GM23338 (cell line): ENCODE measurements around the gene STOM. TPM values are rescaled to one million over a fixed set of nuclear protein-coding genes. Genes with fewer than 3 reads are reported as not detected.

ENCODE experiments used
- ATAC-seq: fragments of 200-7000 bp; cut with Tn5 transposase; 3 replicates; pipeline ENCODE4 v1.9.1; 2020
- DNase-seq: peaks from one replicate; pipeline ENCODE4 v3.0.0-alpha.2; 2015; ENCODE audit warnings: low spot score
- H2AFZ ChIP-seq: fragments of 200-600 bp; sonication (generic); 2 replicates; pipeline ENCODE4 v1.8.0; 2016; ENCODE audit warnings: antibody characterized with exemption, mild to moderate bottlenecking, moderate library complexity
- H3F3A ChIP-seq: fragments of 200-600 bp; sonication (generic); replicated peaks from 2 replicates; pipeline ENCODE4 v1.8.0; 2017; ENCODE audit warnings: antibody characterized with exemption, mixed run types, low read depth
- H3K27ac ChIP-seq: fragments of 200-600 bp; sonication (generic); 2 replicates; pipeline ENCODE4 v1.6.1; 2016; ENCODE audit warnings: low read depth
- H3K27me3 ChIP-seq: fragments of 200-600 bp; sonication (generic); 2 replicates; pipeline ENCODE4 v1.8.0; 2016; ENCODE audit warnings: mild to moderate bottlenecking, mixed run types, moderate library complexity; ENCODE audit not compliant: insufficient read depth
- H3K36me3 ChIP-seq: fragments of 200-600 bp; sonication (generic); 2 replicates; pipeline ENCODE4 v1.8.0; 2016; ENCODE audit warnings: mild to moderate bottlenecking; ENCODE audit not compliant: insufficient read depth
- H3K4me1 ChIP-seq: fragments of 200-600 bp; sonication (generic); 2 replicates; pipeline ENCODE4 v1.8.0; 2016; ENCODE audit warnings: mild to moderate bottlenecking, moderate library complexity; ENCODE audit not compliant: insufficient read depth
- H3K4me2 ChIP-seq: fragments of 200-600 bp; sonication (generic); 2 replicates; pipeline ENCODE4 v1.7.1; 2017; ENCODE audit warnings: mixed run types
- H3K4me3 ChIP-seq: fragments of 200-600 bp; sonication (generic); 2 replicates; pipeline ENCODE4 v1.6.1; 2016; ENCODE audit warnings: mixed run types
- H3K79me2 ChIP-seq: fragments of 200-600 bp; sonication (generic); replicated peaks from 2 replicates; pipeline ENCODE4 v1.8.0; 2017; ENCODE audit warnings: mild to moderate bottlenecking; ENCODE audit not compliant: insufficient read depth
- H3K9me2 ChIP-seq: fragments of 200-600 bp; sonication (generic); 2 replicates; pipeline ENCODE4 v1.8.0; 2017; ENCODE audit not compliant: insufficient read depth
- H4K20me1 ChIP-seq: fragments of 200-600 bp; sonication (generic); replicated peaks from 2 replicates; pipeline ENCODE4 v1.8.0; 2017; ENCODE audit warnings: mild to moderate bottlenecking; ENCODE audit not compliant: insufficient read depth
- H3K27ac Mint-ChIP-seq: 2 replicates; pipeline ENCODE4 v1.8.0; 2020; ENCODE audit warnings: inconsistent platforms, mild to moderate bottlenecking, moderate library complexity, mixed read lengths
- H3K27me3 Mint-ChIP-seq: 3 replicates; pipeline ENCODE4 v1.8.0; 2022; ENCODE audit warnings: low read depth, mild to moderate bottlenecking, moderate library complexity, mixed read lengths, inconsistent platforms; ENCODE audit not compliant: insufficient read depth, poor library complexity
- H3K36me3 Mint-ChIP-seq: 3 replicates; pipeline ENCODE4 v1.8.0; 2021; ENCODE audit warnings: low read depth, mild to moderate bottlenecking, inconsistent platforms, moderate library complexity, mixed read lengths
- H3K4me1 Mint-ChIP-seq: 3 replicates; pipeline ENCODE4 v1.8.0; 2020; ENCODE audit warnings: mild to moderate bottlenecking, inconsistent platforms, mixed read lengths
- H3K4me3 Mint-ChIP-seq: 3 replicates; pipeline ENCODE4 v1.8.0; 2021; ENCODE audit warnings: moderate library complexity, mild to moderate bottlenecking, inconsistent platforms, mixed read lengths
- H3K9me3 Mint-ChIP-seq: 3 replicates; pipeline ENCODE4 v1.8.0; 2020; ENCODE audit warnings: moderate library complexity, mild to moderate bottlenecking, inconsistent platforms, mixed read lengths
- CREB1 ChIP-seq: fragments of 250-450 bp; sonication (Bioruptor Pico); IDR thresholded peaks from 2 replicates; pipeline ENCODE4 v1.5.0; 2020; ENCODE audit warnings: low read depth, mild to moderate bottlenecking, moderate library complexity
- EZH2 ChIP-seq: fragments of 200-600 bp; sonication (generic); IDR thresholded peaks from one replicate; pipeline ENCODE4 v1.8.0; 2017; ENCODE audit warnings: antibody characterized with exemption, mild to moderate bottlenecking, low read depth; ENCODE audit not compliant: unreplicated experiment
- POLR2AphosphoS5 ChIP-seq: IDR thresholded peaks from 2 replicates; pipeline ENCODE4 v1.6.1; 2016; ENCODE audit warnings: antibody characterized with exemption, low read depth
- REST ChIP-seq: IDR thresholded peaks from one replicate; pipeline ENCODE4 v1.6.1; 2018; ENCODE audit warnings: antibody characterized with exemption; ENCODE audit not compliant: unreplicated experiment
- STAT1 ChIP-seq: IDR thresholded peaks from one replicate; pipeline ENCODE4 v1.6.1; 2016; ENCODE audit warnings: antibody characterized with exemption; ENCODE audit not compliant: unreplicated experiment
- ZNF114 ChIP-seq: fragments of 250-450 bp; sonication (Bioruptor Pico); IDR thresholded peaks from 2 replicates; pipeline ENCODE4 v1.5.0; 2020; ENCODE audit warnings: mild to moderate bottlenecking, moderate library complexity
- ZNF331 ChIP-seq: fragments of 250-450 bp; sonication (Bioruptor Pico); IDR thresholded peaks from 2 replicates; pipeline ENCODE4 v1.5.0; 2020; ENCODE audit warnings: low read depth, mild to moderate bottlenecking, moderate library complexity
- polyA plus RNA-seq: library from polyadenylated mRNA; unstranded; fragments of >200 nt; fragmentation: Nextera tagmentation; extraction: Ambion mirVana; gene quantifications from 2 replicates; pipeline ENCODE4 v1.2.1, GENCODE V29; 2016
- total RNA-seq: library from RNA; depleted of rRNA; stranded (reverse); fragments of >200 nt; shearing (Covaris generic); gene quantifications from 2 replicates; pipeline ENCODE4 v1.2.3, GENCODE V29; 2014
- TF ChIP-seq, protein P1 (sequence below): fragments of 250-450 bp; sonication (Bioruptor Pico); IDR thresholded peaks from 2 replicates; pipeline ENCODE4 v1.5.0; 2020; ENCODE audit warnings: mild to moderate bottlenecking, moderate library complexity

Gene STOM
- total and polyA plus RNA-seq, 2 experiments from 2014 or later, result 29.4 to 51.1 TPM

GRCh38 chr9:121399126-121399882 lies 29.3 kb upstream of the STOM start (continued):
- TF ChIP-seq REST, result no peak
- TF ChIP-seq POLR2AphosphoS5, result no peak
- no peak for TF ChIP-seq ZNF114
- TF ChIP-seq, protein P1, sequence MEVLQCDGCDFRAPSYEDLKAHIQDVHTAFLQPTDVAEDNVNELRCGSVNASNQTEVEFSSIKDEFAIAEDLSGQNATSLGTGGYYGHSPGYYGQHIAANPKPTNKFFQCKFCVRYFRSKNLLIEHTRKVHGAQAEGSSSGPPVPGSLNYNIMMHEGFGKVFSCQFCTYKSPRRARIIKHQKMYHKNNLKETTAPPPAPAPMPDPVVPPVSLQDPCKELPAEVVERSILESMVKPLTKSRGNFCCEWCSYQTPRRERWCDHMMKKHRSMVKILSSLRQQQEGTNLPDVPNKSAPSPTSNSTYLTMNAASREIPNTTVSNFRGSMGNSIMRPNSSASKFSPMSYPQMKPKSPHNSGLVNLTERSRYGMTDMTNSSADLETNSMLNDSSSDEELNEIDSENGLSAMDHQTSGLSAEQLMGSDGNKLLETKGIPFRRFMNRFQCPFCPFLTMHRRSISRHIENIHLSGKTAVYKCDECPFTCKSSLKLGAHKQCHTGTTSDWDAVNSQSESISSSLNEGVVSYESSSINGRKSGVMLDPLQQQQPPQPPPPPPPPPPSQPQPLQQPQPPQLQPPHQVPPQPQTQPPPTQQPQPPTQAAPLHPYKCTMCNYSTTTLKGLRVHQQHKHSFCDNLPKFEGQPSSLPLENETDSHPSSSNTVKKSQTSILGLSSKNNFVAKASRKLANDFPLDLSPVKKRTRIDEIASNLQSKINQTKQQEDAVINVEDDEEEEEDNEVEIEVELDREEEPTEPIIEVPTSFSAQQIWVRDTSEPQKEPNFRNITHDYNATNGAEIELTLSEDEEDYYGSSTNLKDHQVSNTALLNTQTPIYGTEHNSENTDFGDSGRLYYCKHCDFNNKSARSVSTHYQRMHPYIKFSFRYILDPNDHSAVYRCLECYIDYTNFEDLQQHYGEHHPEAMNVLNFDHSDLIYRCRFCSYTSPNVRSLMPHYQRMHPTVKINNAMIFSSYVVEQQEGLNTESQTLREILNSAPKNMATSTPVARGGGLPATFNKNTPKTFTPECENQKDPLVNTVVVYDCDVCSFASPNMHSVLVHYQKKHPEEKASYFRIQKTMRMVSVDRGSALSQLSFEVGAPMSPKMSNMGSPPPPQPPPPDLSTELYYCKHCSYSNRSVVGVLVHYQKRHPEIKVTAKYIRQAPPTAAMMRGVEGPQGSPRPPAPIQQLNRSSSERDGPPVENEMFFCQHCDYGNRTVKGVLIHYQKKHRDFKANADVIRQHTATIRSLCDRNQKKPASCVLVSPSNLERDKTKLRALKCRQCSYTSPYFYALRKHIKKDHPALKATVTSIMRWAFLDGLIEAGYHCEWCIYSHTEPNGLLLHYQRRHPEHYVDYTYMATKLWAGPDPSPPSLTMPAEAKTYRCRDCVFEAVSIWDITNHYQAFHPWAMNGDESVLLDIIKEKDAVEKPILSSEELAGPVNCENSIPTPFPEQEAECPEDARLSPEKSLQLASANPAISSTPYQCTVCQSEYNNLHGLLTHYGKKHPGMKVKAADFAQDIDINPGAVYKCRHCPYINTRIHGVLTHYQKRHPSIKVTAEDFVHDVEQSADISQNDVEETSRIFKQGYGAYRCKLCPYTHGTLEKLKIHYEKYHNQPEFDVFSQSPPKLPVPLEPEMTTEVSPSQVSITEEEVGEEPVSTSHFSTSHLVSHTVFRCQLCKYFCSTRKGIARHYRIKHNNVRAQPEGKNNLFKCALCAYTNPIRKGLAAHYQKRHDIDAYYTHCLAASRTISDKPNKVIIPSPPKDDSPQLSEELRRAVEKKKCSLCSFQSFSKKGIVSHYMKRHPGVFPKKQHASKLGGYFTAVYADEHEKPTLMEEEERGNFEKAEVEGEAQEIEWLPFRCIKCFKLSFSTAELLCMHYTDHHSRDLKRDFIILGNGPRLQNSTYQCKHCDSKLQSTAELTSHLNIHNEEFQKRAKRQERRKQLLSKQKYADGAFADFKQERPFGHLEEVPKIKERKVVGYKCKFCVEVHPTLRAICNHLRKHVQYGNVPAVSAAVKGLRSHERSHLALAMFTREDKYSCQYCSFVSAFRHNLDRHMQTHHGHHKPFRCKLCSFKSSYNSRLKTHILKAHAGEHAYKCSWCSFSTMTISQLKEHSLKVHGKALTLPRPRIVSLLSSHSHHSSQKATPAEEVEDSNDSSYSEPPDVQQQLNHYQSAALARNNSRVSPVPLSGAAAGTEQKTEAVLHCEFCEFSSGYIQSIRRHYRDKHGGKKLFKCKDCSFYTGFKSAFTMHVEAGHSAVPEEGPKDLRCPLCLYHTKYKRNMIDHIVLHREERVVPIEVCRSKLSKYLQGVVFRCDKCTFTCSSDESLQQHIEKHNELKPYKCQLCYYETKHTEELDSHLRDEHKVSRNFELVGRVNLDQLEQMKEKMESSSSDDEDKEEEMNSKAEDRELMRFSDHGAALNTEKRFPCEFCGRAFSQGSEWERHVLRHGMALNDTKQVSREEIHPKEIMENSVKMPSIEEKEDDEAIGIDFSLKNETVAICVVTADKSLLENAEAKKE, result no peak

DNA sequence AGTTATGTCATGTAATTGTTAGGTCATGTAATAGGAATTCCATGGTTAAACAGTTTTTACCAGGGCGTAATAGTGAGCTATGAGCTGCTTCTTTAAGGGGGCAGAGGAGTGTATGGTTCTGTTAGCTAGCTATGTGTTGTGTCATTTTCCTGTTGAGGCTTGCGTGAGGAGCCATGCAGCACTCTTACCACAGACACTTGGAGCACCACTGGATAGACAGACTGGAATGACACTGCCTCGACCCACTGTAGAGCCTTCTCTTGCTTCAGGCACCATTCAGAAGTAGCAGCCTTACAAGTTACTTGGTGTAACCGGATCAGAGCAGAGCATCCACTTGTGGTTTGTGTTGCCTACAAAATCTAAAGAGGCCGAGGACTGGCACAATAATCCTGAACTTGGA lies 28.3 kb upstream of the STOM start:
- H3K4me2 ChIP-seq, result no peak overlapping the region
- H3K4me1 ChIP-seq, result no peaks in the 10 kb centered on the region
- Mint-ChIP-seq H3K27me3 (no peaks in the 10 kb centered on the region), H3K9me3 (peaks cover 17% of the 10 kb centered on the region; the same call in 2 of the 3 replicates), H3K4me1 (peaks cover 10% of the 10 kb centered on the region), H3K36me3 (peaks cover 3% of the 10 kb centered on the region; the same call in 1 of the 3 replicates), H3K27ac (no peak overlapping the region), H3K4me3 (no peak overlapping the region)
- DNase-seq (no peak), ATAC-seq (no peak)
- H2AFZ ChIP-seq, result no peak overlapping the region
- no peak overlapping the region for H3K4me3 ChIP-seq
- no peaks in the 10 kb centered on the region for H3F3A ChIP-seq
- H3K27me3 ChIP-seq, result no peaks in the 10 kb centered on the region
- H3K36me3 ChIP-seq, result no peaks in the 10 kb centered on the region
- H3K9me2 ChIP-seq, result no peaks in the 10 kb centered on the region
- no peaks in the 10 kb centered on the region for H3K79me2 ChIP-seq
- no peaks in the 10 kb centered on the region for H4K20me1 ChIP-seq
- H3K27ac ChIP-seq, result no peak overlapping the region
- TF ChIP-seq ZNF331 (no peak), EZH2 (no peak), STAT1 (no peak), CREB1 (CRISPR knock-in tag) (no peak)
